ENCODE results near the gene ITGA2B.
"Not testable (repeated sequence)": the region's sequence is repeated elsewhere in the genome, so short reads cannot be mapped to it uniquely, and the experiment has no call there.

The ITGA2B gene

DNA sequence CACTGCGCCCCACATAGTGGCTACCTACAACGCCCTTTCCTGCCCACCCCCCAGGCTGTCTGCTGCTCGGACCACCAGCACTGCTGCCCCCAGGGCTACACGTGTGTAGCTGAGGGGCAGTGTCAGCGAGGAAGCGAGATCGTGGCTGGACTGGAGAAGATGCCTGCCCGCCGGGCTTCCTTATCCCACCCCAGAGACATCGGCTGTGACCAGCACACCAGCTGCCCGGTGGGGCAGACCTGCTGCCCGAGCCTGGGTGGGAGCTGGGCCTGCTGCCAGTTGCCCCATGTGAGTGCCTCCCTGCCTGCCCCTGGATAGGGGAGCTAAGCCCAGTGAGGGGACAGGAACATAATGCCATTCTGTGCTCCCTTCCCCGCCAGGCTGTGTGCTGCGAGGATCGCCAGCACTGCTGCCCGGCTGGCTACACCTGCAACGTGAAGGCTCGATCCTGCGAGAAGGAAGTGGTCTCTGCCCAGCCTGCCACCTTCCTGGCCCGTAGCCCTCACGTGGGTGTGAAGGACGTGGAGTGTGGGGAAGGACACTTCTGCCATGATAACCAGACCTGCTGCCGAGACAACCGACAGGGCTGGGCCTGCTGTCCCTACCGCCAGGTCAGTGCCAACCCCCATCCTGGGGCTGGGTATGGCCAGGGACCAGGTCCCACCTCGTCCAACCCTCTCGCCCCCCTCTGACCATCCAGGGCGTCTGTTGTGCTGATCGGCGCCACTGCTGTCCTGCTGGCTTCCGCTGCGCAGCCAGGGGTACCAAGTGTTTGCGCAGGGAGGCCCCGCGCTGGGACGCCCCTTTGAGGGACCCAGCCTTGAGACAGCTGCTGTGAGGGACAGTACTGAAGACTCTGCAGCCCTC, 37.3 kb downstream of the ITGA2B start:
- no peak for DNase-seq (ENCODE audit: low read depth in 2 of 2)

DNA sequence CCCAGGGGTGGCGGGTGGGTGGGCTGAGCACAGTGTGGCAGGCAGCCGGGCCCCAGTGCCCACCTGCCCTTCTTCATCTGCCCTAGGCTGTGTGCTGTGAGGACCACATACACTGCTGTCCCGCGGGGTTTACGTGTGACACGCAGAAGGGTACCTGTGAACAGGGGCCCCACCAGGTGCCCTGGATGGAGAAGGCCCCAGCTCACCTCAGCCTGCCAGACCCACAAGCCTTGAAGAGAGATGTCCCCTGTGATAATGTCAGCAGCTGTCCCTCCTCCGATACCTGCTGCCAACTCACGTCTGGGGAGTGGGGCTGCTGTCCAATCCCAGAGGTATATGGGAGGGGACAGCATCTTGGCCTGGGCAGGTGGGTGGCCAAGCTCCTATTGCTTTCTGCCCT, 38.0 kb downstream of the ITGA2B start:
- no peak for DNase-seq (ENCODE audit: low read depth in 2 of 2)

DNA sequence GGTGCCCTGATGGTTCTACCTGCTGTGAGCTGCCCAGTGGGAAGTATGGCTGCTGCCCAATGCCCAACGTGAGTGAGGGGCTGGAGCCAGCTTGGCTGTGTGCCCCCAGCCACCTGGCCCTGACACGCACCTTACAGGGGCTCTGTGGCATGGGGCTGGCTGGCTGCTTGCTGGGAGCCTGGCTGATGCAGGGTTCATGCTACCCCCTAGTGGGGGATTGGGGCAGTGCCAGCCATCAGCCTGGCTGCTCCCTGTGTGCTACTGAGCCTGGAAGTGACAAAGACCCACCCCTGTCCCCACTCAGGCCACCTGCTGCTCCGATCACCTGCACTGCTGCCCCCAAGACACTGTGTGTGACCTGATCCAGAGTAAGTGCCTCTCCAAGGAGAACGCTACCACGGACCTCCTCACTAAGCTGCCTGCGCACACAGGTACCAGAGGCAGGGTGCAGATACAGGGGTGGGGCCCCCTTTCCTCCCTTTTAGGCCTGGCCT, 38.7 kb downstream of the ITGA2B start:
- peak; percentile 53 to 65 for DNase-seq (ENCODE audit: low read depth in 2 of 2)

DNA sequence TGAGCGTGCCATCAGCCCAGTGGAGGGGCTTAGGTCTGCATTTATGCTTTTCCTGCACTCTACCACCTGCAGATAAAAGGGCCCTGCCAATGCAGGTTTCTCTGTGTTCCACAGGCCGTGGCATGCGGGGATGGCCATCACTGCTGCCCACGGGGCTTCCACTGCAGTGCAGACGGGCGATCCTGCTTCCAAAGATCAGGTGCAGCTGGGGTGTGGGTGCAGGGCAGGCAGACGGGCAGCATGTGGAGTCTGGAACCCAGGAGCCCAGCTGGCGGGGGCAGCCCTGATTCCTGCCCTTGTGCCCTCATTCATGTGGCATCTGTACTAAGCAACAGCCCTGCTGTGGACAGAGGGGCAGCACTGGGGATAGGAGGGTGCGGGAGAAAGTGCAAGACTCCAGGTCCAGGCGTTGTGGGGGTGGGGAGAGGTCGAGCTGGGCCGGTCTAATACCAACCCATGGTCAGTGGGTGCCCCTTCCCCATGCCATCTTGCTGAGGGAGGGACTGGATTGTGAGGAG, 39.8 kb downstream of the ITGA2B start:
- no peak for DNase-seq (ENCODE audit: low read depth in 2 of 2)

DNA sequence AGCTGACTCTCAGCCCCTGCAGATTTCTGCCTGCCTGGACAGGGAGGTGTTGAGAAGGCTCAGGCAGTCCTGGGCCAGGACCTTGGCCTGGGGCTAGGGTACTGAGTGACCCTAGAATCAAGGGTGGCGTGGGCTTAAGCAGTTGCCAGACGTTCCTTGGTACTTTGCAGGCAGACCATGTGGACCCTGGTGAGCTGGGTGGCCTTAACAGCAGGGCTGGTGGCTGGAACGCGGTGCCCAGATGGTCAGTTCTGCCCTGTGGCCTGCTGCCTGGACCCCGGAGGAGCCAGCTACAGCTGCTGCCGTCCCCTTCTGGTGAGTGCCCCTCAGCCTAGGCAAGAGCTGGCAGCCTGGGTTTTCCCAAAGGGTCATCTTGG, 40.5 kb downstream of the ITGA2B start:
- no peak for DNase-seq (ENCODE audit: low read depth in 2 of 2)

DNA sequence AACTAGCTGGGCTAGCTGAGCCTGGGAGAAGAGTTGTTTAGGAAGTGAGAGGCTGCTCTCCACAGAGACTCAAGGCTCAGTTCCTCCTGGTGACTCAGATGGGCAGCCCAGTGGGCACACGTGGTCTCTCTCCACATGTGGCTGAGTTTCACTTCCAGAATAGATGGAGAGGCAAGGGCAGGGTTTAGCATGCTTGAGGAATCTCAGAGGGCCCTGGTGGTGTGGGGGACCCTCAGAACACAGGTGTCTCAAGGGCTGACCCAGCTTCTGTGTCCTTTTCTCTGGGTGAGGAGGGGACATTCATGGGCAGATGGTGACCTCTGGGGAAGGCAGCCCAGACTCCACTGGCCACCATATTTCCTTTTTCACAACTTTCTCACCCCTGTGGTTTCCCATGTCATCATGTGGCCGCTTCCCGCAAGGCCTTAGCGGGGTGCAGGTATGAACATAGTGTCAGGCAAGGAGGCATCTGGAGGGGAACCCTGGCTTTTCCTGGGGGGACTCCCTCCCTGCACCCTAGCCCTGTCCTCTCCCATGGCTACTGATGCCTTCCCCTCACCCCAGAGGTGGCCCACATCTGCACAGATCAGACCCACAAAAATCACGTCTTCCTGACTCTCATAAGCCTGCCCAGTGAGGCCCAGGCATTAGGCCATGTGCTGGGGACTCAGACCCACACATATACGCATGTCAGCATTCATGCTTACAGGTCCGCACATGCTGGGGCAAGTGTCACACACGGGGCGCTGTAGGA, 41.0 kb downstream of the ITGA2B start:
- no peak for DNase-seq (ENCODE audit: low read depth in 2 of 2)

DNA sequence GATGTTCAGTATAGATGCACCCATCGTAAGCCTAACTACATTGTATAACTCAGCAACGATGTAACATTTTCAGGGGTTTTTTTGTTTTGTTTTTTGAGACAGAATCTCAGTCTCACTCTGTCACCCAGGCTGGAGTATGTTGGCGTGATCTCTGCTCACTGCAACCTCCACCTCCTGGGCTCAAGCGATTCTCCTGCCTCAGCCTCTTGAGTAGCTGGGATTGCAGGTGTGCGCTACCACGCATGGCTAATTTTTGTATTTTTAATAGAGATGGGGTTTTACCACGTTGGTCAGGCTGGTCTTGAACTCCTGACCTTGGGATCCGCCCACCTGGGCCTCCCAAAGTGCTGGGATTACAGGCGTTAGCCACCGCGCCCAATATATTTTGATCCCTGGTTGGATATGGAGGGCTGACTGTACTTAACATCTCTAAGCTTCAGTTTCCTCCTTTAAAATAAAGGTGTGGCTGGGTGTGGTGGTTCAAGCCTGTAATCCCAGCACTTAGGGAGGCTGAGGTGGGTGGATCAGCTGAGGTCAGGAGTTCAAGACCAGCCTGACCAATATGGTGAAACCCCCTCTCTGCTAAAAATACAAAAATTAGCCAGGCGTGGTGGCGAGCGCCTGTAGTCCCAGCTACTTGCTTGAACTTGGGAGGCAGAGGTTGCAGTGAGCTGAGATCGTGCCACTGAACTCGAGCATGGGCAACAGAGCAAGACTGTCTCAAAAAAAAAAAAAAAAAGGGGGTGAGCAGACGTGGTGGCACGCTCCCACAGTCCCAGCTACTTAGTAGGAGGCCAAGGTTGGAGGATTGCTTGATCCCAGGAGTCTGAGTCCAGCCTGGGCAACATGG, 42.0 kb downstream of the ITGA2B start:
- not testable (repeated sequence) for DNase-seq (ENCODE audit: low read depth in 2 of 2)

DNA sequence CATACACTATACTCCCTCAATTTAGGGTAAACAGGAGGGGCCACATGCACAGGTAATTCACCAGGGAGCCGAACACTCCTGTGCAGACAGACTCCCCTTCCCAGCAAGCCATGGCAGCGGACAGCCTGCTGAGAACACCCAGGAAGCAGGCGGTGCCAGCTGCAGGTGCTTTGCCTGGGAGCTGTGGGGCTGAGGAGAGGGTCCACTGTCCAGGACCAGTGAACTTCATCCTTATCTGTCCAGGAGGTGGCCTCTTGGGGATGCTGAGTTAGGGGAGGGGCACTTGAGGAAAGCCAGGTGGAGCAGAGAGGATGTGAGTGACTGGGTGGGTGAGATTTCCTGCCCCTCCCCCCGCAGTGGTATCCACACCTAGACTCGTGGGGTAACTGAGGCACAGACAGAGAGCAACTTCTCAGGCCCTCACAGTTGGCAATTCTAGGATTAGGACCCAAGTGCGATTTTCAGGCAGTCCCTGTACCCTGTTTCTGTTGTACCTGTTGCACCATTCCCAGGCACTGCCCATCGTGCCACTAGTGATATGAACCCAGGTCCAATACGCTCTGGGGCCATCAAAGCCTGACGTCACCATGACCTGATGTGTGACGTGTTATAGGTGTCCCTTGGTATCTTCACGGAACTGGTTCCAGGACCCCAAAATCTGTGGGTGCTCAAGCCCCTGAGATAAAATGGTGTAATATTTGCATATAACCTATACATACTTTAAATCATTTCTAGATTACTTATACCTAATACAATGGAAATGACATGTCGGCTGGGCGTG, 43.2 kb downstream of the ITGA2B start:
- no peak for DNase-seq (ENCODE audit: low read depth in 2 of 2)

DNA sequence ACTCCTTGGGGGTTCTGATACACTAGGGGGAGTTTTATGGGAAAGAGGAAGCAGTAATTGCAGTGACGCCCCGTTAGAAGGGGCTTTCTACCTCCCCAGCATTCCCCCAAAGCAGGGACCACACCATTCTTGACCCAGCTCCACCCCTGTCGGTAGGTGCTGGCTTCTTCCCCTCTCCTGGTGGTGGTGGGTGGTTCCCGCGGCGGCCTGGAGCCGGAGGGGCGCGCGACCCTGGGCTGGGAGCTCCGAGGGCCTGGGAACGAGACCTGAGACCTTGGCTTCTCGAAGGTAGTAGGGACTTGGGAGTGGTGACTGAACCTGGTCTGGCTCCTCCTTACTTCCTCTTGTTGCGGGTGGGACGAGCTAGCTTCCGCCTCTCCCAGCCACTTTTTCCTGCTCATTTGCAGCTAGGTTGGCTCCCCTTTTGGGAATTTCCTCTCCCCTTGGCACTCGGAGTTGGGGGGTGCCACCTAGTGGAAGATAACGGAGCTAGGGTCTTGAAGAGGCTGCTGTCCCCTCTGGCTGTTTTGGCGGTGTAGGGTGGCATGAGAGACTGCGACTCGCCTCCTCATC, 43.9 kb downstream of the ITGA2B start:
- no peak for DNase-seq (ENCODE audit: low read depth in 2 of 2)

DNA sequence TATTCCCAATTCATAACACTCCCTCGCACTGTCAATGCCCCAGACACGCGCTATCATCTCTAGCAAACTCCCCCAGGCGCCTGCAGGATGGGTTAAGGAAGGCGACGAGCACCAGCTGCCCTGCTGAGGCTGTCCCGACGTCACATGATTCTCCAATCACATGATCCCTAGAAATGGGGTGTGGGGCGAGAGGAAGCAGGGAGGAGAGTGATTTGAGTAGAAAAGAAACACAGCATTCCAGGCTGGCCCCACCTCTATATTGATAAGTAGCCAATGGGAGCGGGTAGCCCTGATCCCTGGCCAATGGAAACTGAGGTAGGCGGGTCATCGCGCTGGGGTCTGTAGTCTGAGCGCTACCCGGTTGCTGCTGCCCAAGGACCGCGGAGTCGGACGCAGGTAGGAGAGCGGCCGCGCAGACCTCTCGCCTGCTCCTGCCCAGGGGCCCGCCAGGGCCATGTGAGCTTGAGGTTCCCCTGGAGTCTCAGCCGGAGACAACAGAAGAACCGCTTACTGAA, 44.5 kb downstream of the ITGA2B start, which contains the start of gene GRN:
TSS of gene GRN (plus strand) at position 364 of the 515 bp plus-strand sequence. CDS start 3,863 bp downstream, outside the sequence.
- DNase-seq (ENCODE audit: low read depth in 2 of 2), result peak; percentile 78 to 82

DNA sequence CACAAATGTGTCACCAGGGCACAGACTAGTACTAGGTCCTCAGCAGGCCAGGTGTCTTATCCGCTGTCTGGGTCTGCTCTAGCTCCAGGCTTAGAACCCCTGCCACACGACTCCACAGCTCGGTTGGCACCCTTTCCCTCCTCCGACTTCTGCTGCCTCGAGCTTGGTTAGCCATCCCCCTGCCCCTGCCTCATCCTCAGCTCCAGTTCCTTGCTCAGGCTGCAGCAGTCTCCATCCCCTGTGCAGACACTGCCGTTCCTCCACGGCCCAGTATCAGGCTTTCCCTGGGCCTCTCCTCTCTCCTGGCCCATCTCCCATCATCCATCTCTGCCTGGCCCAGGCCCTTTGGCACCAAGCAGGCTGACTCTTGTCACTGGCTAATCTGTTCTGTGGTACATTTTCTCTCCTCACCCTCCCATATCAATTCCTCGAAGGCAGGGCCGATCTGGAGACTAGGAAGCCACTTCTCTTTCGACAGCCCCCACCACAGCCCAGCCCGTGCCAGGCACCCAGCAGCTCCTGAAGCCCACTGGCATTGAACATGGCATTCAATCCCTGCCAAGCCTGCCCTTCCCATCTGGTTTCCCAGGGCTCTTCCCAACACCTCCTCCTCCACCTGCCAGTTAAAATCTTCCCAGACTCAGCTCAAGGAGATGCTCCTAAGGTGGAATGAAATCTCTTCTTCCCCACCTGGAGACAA, 45.8 kb downstream of the ITGA2B start:
- no peak for DNase-seq (ENCODE audit: low read depth in 2 of 2)

DNA sequence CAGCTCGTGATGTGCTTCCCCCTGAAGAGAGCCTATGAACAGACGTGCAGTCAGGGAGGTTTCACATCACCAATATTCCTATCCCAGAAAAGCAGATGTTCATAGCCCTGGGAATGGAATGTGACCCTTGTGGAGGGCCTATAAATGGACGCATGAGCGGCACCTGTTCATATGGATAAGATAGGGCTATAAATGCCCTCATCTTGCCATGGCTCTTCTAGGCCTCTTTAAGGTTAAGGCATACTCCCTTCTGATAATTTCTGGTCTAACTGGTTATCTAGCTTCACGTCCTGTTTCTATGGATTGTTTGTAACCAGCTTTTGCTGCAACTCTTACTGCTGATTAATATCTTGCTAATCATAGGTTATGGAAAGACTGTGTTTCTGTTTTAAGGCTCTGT, 48.9 kb downstream of the ITGA2B start:
- DNase-seq (ENCODE audit: low read depth in 2 of 2), result not testable (repeated sequence)

DNA sequence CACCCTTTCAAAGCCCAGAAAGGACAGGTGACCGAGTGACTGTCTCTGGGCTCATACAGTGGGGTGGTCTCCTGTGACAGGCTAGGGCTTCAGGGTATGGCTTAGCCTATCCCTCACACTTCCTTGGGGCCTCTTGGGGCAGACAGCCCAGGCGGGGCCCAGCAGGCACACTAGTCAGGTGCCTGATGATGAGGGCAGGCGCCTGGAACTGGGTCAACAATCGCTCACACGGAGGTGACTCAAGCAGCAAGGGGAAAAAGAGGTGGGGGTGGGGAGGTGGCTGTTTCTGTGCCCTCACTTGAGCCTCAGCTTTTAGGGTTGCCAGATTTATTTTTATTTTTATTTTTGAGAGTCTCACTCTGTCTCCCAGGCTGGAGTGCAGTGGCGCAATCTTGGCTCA, 50.7 kb downstream of the ITGA2B start:
- DNase-seq (ENCODE audit: low read depth in 2 of 2), result no peak

DNA sequence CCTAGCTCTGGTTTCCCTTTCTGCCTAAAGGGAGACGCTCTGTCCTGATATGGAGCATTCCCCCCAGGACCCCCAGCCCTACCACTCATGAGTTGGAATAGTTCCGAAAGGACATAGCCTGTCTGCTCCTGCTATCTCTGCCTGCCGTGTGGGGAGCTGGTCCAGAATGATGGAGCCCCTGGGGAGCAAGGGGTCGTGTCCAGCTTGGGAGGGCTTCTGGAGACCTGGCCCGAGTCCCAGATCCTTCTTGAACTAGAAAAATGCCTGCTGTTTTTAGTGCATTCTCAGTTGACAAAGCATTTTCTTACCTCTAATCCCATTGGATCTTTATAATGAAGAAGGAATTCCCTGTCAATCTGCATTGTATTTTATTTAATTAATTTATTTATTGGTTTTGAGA, 53.5 kb downstream of the ITGA2B start:
- no peak for DNase-seq (ENCODE audit: low read depth in 2 of 2)

DNA sequence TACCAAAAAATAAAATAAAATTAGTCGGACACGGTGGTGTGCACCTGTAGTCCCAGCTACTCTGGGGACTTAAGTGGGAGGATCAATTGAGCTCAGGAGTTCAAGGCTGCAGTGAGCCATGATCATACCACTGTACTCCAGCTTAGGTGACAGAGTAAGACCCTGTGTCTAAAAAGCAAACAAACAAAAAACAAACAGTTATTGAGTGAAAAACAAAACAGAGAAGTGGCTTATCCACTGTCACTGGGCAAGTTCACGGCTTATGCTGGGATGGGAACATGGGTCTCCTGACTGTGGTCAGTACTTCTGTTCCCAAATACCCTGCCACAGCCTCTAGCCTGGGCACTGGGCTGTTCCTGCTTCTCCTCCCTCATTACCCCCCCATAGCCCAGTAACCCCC, 53.9 kb downstream of the ITGA2B start:
- no peak for DNase-seq (ENCODE audit: low read depth in 2 of 2)

DNA sequence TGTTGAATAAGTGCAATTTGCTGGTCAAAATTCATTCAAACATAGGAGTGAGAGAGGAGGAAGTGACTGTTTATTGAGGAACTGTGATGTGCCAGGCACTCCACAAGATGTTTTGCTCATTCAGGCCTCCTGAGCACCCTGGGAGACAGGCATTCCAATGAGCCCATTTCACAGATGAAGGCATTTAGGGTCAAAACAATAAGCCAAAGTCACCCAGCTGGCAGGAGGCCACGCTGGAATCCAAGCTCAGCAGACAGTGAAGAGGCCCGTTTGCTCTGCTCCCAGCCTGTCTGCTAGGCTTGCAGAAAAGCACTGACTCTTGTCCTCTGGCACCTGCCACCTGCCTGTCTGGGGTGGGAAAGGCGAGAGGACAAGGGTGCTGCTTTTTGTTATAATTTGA, 54.7 kb downstream of the ITGA2B start:
- DNase-seq (ENCODE audit: low read depth in 2 of 2), result no peak

DNA sequence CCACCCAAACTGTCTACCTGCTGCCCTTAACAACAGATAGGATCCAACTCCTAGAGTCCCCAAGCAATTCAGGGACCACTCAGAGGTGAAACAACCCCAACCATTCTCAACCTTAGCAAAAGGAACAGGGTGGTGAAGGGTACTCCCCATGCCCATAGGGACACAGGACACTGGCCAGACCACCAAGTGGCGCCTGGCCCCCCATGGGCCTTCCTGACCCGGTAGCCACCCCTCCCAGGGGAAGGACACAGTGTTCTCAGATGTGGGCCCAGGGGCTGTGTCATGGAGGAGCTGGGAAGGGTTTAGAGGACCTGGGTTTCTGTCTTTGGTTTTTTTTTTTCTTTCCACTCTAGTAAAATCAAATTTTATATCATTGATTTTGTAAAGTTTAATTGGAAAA, 55.1 kb downstream of the ITGA2B start:
- DNase-seq (ENCODE audit: low read depth in 2 of 2), result no peak

DNA sequence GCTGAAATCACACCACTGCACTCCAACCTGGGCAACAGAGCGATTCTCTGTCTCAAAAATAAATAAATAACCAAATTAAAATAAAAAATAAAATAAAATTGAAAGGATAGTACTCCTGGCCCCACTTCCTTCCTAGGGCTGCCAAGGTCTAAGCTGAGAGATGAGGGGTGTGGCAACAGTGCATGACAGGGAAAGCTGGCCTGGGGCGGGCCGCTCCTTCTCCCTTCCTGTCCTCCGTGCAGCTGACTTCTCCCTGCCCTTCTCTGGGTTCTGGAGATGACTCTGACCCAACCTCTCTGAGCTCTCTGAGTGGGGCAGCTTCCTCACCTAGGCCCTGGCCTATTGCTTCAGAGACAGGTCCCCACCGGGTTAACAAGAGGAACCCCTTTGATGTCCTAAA, 56.1 kb downstream of the ITGA2B start:
- DNase-seq (ENCODE audit: low read depth in 2 of 2), result no peak

DNA sequence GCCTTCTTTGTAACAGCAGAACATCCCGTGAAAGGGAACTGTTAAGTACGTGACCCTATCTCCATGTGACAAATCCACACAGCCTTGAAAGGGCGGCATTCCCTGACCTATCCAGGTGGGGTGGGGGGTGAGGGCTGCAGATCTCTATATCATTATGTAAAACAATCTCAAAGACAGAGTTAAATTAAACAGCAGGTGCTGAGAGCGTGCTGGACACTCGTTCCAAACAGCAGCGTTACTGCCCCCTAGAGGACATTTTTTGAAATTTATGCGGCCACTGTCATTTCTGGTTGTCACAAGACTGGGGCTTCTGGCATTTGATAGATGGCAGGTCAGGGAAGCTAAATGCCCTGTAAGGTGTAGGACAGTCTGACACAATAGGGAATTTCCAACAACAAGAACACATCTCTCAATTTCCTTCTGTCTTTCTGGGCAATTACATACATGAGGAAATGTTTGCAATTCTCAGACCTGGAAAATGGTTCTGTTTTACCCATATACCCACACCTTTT, 58.1 kb downstream of the ITGA2B start:
- peak; percentile 45 to 53 for DNase-seq (ENCODE audit: low read depth in 2 of 2)
